ENCODE results near the gene EEF1AKMT3. TPM values are rescaled to one million over a fixed set of nuclear protein-coding genes. Genes with fewer than 3 reads are reported as not detected.
A peak's percentile ranks its signal among the peaks of the same experiment; 100 is the strongest.

The EEF1AKMT3 gene
- total RNA-seq, 1 donor, result 8.3 TPM

DNA sequence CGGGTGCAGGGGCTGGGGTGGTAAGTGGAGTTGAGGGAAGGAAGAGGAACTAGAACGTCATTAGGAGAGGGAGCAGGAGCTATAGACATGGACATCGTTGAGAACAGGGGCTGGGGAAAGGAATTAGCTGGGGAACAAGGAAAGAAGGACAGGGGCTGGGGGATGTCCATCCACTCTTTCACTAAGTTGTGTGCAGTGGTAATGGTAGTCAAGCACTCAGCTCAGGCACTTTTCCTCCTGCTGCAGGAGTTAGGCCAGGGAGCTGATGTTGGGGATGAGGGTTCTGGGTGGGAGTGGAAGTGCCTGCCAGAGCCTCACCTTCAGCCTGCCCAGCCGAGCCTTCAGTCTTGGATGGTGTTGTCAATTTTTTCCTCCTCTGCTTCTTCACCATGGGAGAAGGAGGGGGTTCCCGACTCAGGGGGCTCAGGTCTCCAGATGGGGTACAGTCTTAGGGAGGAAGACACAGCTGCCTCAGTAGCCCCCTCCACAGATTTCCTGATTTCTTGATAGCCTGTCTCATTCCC lies 43.0 kb upstream of the EEF1AKMT3 start:
- Histone ChIP-seq H2AFZ (ENCODE audit: low read length) (no peak overlapping the region), H3K9me3 (ENCODE audit: low read depth, low read length) (no peaks in the 10 kb centered on the region), H3K4me1 (ENCODE audit: insufficient read depth, low read length) (peaks cover 4% of the 10 kb centered on the region), H3K79me2 (ENCODE audit: insufficient read depth, low read length) (no peaks in the 10 kb centered on the region), H3K36me3 (ENCODE audit: insufficient read depth, low read length) (no peaks in the 10 kb centered on the region), H3K4me2 (ENCODE audit: insufficient read depth, low read length) (no peak overlapping the region), H3K4me3 (ENCODE audit: insufficient read depth, low read length) (no peak overlapping the region), H4K20me1 (ENCODE audit: insufficient read depth, low read length) (peaks cover 4% of the 10 kb centered on the region), H3K27ac (ENCODE audit: low read depth, low read length) (no peak overlapping the region), H3K27me3 (ENCODE audit: insufficient read depth, low read length) (peaks cover 27% of the 10 kb centered on the region)
- DNase-seq (ENCODE audit: insufficient read length, low spot score, missing footprints), result peak; percentile 76
- no peak for TF ChIP-seq CTCF (IDR thresholded peaks at IDR 0.05; ENCODE audit: extremely low read depth, low read depth, low read length)

DNA sequence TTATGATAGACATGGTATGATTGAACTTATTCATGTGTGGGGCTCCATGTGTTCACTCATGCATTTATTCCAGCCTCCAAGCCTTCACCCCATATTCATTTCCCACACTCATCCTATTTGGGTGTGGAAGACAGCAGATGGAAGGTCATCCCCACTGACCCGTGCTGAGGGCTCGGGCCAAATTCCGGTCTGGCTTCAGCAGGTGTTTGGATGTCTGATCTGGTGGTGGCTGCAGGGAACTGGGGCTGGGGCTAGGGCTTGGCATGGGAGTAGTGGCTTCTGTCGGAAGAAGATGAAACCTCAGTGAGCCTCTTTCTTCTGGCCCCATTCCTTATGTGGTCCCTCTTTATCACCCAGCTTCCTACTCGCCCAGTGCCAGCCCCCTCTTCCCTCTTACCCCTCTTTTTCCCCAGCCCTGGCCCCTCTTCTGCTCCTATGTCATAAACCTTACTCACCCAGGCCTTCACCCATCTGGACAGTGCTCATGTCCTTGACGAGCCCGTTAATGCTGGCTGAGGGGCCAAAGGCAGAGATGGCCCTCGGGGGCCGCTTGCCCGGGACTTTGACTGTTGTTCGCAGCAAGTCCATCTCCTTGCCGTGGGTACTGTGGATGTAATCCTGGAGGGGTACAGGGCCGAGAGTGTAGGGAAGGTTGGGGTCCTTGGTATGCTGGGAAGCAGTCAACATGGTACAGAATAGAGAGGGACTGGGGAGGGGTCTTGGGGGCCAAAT lies 41.9 kb upstream of the EEF1AKMT3 start:
- peak; percentile 10 for DNase-seq (ENCODE audit: insufficient read length, low spot score, missing footprints)
- no peak overlapping the region for H3K4me3 ChIP-seq (ENCODE audit: insufficient read depth, low read length)
- peaks cover 6% of the 10 kb centered on the region for H4K20me1 ChIP-seq (ENCODE audit: insufficient read depth, low read length)
- H3K4me2 ChIP-seq (ENCODE audit: insufficient read depth, low read length), result no peak overlapping the region
- no peak for TF ChIP-seq CTCF (IDR thresholded peaks at IDR 0.05; ENCODE audit: extremely low read depth, low read depth, low read length)
- H3K4me1 ChIP-seq (ENCODE audit: insufficient read depth, low read length), result peaks cover 4% of the 10 kb centered on the region
- no peak overlapping the region for H2AFZ ChIP-seq (ENCODE audit: low read length)
- H3K27ac ChIP-seq (ENCODE audit: low read depth, low read length), result no peak overlapping the region
- peaks cover 33% of the 10 kb centered on the region for H3K27me3 ChIP-seq (ENCODE audit: insufficient read depth, low read length)
- H3K36me3 ChIP-seq (ENCODE audit: insufficient read depth, low read length), result no peaks in the 10 kb centered on the region
- no peaks in the 10 kb centered on the region for H3K79me2 ChIP-seq (ENCODE audit: insufficient read depth, low read length)
- no peaks in the 10 kb centered on the region for H3K9me3 ChIP-seq (ENCODE audit: low read depth, low read length)

DNA sequence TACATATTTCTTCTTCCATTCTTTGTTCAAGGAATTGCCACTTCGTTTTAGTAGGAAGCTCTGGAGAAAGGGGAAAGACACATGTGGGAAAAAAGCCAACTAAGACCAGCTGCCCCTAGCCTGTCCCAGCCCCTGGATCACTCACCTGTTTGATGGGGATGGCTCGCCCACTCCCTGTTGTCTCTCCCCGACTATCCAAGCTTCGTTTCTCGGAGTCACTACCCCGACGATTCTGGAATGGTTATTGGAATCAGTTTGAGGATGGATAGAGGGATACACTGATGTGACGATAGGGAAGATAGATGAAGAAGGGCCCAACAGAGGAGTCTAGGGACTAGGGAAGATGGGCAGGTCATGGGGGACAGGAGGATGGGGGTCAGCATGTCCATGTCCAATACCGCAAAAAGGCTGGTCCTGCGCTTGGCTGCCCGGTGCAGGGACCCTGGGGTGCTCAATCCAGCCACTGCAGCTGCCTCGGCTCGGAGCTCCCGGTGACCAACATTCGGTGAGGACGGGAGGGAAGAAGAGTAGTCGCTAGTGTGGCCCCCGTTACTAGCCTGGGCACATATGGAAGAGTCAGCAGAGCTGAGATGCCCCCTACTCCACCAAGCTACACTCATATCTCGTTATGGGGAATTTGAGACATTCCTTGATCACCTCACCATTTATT lies 40.9 kb upstream of the EEF1AKMT3 start:
- Histone ChIP-seq H3K4me3 (ENCODE audit: insufficient read depth, low read length) (no peak overlapping the region), H3K4me2 (ENCODE audit: insufficient read depth, low read length) (no peak overlapping the region), H3K4me1 (ENCODE audit: insufficient read depth, low read length) (peaks cover 7% of the 10 kb centered on the region), H3K36me3 (ENCODE audit: insufficient read depth, low read length) (no peaks in the 10 kb centered on the region), H2AFZ (ENCODE audit: low read length) (no peak overlapping the region), H3K9me3 (ENCODE audit: low read depth, low read length) (no peaks in the 10 kb centered on the region), H3K27me3 (ENCODE audit: insufficient read depth, low read length) (peaks cover 43% of the 10 kb centered on the region), H3K79me2 (ENCODE audit: insufficient read depth, low read length) (no peaks in the 10 kb centered on the region), H3K27ac (ENCODE audit: low read depth, low read length) (no peak overlapping the region), H4K20me1 (ENCODE audit: insufficient read depth, low read length) (peaks cover 6% of the 10 kb centered on the region)
- peak; percentile 57 for DNase-seq (ENCODE audit: insufficient read length, low spot score, missing footprints)
- TF ChIP-seq CTCF (IDR thresholded peaks at IDR 0.05; ENCODE audit: extremely low read depth, low read depth, low read length), result no peak

GRCh38 chr12:57732270-57732669 lies 40.1 kb upstream of the EEF1AKMT3 start:
- Histone ChIP-seq H3K27me3 (ENCODE audit: insufficient read depth, low read length) (peaks cover 50% of the 10 kb centered on the region), H3K27ac (ENCODE audit: low read depth, low read length) (no peak overlapping the region), H3K79me2 (ENCODE audit: insufficient read depth, low read length) (no peaks in the 10 kb centered on the region), H3K9me3 (ENCODE audit: low read depth, low read length) (no peaks in the 10 kb centered on the region), H3K4me1 (ENCODE audit: insufficient read depth, low read length) (peaks cover 9% of the 10 kb centered on the region), H2AFZ (ENCODE audit: low read length) (no peak overlapping the region), H3K36me3 (ENCODE audit: insufficient read depth, low read length) (no peaks in the 10 kb centered on the region), H3K4me3 (ENCODE audit: insufficient read depth, low read length) (no peak overlapping the region), H3K4me2 (ENCODE audit: insufficient read depth, low read length) (no peak overlapping the region), H4K20me1 (ENCODE audit: insufficient read depth, low read length) (peaks cover 6% of the 10 kb centered on the region)
- TF ChIP-seq CTCF (IDR thresholded peaks at IDR 0.05; ENCODE audit: extremely low read depth, low read depth, low read length), result no peak
- DNase-seq (ENCODE audit: insufficient read length, low spot score, missing footprints), result peak; percentile 26
